Kasumi-1 (cell line): ENCODE measurements around the gene DZIP1.
A peak's percentile ranks its signal among the peaks of the same experiment; 100 is the strongest.
"Not testable (repeated sequence)": the region's sequence is repeated elsewhere in the genome, so short reads cannot be mapped to it uniquely, and the experiment has no call there.

Experiments
- DNase-seq, 2 experiments: peaks; one replicate each; lab custom pipeline; 2025; lab: John Stamatoyannopoulos, UW

Gene DZIP1

DNA sequence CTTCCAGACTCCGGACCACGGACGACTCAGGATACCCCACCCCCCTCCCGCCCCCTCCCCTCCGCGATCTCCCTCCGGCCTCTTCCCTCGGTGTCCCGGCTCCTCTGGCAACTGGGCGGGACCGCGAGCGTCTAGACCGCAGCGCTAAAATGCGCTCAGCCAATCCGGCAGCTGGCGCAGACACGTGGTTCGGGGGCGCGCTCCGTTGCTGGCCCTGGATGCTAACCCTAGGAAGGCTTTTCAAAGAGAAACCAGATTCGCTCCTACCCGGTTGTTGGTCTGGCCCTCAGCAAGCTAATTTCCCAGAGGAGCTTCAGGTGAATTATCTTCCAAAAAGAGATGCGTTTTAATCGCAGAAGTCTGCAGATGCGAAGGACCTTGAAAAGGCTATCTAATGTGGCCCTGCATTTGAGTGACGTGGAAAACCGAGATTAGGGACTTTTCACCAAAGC is at the start of gene DZIP1:
DZIP1 (minus strand) TSS at position 106 of the 452 bp plus-strand sequence. CDS start 2,677 bp downstream, outside the sequence.
- DNase-seq = no peak

GRCh38 chr13:95690986-95691385 is 46.5 kb upstream of the DZIP1 start:
- DNase-seq = not testable (repeated sequence)

DNA sequence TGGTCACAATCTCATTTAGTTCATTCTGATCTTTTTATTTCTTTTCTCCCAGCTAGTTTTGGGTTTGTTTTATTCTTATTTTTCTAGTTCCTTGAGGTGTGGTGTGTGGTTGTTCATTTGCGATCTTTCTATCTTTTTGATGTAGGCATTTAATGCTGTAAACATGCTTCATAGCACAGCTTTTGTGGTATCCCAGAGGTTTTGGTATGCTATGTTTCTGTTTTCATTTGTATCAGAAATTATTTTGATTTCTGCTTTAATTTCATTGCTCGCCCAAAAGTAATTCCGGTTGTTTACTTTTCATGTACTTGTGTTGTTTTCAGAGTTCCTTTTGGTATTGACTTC is 45.0 kb upstream of the DZIP1 start:
- no peak for DNase-seq

DNA sequence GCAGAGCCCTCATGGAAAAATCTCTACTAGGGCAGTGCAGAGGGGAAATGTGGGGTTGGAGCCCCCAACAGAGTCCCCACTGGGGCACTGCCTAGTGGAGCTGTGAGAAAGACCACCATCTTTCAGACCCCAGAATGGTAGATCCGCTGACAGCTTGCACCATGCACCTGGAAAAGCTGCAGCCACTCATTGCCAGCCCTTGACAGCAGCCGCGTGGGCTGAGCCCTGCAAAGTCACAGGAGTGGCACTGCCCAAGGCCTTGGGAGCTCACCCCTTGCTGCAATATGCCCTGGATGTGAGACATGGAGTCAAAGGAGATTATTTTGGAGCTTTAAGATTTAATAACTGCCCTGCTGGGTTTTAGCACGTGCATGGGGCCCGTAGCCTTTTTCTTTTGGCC is 40.5 kb upstream of the DZIP1 start:
- DNase-seq = not testable (repeated sequence)

DNA sequence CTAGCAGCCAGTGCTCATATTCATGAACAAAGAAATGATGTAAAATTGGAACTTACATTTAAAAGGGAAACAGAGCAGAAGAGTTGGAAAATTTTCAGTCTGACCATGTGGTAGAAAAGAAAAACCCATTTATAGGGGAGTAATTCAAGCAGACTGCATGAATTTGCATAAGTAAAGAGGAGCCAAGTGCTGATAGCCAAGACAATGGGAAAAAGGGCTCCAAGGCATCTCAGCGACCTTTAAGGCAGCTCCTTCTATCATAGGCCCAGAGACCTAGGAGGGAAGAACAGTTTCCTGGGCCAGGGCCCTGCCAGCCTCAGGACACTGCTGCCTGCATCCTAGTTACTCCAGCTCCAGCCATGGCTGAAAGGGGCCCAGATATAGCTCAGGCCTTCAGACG is 39.9 kb upstream of the DZIP1 start:
- DNase-seq = no peak

DNA sequence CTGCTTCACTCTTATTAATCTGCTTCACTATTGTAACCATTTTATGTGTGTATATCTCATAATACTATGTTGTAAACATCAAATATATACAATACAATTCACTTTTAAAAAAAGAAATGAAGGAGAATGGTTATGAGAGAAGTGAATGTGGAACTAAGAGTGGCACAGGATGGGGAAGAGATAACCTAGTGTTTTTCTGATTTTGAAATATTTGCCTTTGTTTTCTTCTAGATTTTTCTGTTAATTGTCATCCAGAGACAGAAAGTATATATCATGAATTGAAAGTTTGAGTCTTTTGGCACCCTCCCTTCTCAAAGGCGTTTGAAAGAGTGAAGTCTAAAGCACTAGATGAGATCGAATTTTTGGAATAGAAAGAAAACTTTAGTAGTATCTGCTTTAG is 35.2 kb upstream of the DZIP1 start:
- DNase-seq = peak in 1 of 2 experiments; percentile 36

GRCh38 chr13:95678967-95679366 is 34.5 kb upstream of the DZIP1 start:
- no peak for DNase-seq

- DNase-seq = peak in 1 of 2 experiments; percentile 55
Observed at GRCh38 chr13:95677564-95678266, 33.2 kb upstream of the DZIP1 start.

DNA sequence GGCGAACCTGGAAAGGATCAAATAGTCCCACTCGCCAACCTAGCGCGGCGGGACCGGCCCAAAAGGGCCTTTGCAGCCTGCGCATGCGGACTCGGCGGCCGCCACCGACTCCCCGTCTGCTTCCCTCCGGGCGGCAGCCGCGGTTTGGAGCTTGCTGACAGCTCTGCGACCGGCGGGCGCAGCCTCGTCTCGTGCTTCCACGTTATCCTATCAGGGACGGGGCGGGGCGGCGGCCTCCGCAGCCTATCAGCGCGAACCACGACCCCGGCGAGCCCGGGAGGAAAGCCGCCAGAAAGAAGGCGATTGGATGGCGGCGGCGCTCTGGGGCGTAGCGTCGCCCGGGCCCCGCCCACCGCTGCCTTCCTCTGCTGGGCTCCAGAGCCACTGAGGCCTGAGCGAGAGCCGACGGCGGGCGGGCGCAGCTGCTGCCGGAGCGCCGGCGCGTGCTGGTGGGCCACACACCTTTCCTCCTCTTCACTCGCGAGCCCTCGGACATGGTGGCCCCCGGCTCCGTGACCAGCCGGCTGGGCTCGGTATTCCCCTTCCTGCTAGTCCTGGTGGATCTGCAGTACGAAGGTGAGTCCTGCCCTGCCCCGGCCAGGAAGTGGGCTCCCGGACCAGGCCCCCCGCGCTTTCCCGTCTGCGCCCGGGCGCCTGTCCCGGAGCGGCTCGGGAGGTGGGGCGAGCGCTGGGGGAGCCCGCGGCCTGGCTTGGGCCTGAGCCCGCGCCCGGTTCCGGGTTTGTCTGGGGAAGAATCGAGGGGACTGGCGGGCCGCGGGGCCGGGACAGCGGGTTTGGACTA is 32.5 kb upstream of the DZIP1 start, which contains the start of gene DNAJC3:
DNAJC3 (plus strand) TSS at position 378 of the 802 bp plus-strand sequence; CDS start at position 495, 117 bp downstream.
- peak; percentile 95 to 96 for DNase-seq

DNA sequence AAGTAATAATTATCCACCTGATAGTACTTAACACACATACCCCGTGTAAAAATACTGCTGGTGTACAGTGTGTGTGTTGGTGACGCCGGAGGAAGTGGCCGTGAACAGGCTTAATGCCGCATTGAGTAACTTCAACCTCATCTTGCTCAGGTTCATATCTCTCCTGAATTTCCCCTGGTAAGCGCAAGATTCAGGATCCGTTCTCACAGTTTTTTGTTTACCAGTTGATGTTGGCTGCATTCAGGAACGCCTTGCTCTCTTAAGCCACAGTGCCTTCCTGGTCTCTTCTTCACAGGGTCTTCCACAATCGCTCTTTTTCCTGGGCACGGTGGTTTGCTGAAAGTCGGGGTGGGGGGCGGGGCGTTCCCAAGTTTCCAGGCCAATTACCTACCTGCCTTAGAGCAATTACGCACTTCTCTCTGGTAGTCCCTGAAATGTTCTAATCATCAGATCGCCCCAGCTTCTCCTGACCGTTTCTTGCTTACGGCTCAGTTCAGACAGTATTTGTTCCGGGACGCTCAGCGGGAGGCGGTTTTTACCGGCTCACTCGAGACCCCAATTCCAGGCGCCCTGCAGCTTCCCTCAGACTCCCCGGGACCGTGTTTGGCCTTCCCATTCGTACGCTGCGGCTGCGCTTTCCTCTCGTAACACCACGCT is 31.7 kb upstream of the DZIP1 start:
- peak; percentile 51 to 74 for DNase-seq

DNA sequence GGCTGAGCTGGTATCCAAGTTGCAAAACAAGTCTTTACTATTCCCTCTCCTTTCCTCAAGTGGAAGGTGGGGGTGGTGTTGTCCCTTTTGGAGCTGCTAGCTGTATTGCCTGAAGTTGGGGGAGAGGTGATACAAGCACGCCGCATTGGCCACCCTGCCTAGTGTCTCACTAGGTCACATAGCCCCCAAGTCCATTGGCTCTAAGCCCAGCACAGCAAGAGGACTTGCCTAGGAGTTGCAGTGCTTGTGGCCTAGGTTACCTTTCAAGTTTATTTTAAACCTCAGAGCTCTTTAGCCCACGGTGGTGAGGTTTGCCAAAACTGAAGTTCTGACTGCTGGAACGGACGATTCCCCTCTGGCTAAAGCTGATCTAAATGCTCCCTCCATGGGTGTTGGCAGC is 27.1 kb upstream of the DZIP1 start:
- DNase-seq = no peak

- DNase-seq = not testable (repeated sequence)
Observed at GRCh38 chr13:95667235-95667634, 22.7 kb upstream of the DZIP1 start.

DNA sequence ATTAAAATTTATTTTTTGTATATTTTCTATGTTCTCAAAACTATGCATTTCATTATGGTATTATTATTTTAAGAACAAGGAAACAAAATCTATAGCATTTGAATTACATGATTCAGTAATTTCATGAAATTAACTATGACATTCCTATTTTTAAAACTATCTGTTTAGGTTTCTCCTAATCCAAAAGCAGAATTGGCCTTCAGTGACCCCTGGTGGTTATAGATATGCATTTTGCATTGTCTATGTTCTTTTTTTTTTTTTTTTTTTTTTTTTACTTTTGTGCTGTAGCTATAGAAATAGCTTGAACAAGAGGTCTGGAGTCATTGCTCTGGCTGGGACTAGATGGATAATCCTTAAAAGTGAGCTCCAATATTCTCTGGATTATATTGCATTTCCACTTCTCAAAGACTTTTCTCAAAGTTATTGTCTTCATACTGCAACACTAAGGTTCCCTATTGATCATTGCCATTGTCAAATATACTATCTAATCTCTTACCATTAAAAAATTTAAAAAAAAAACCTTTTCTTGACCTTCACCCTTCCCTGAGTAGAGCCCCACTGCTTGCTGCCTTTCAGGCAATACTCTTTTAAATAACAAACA is 16.6 kb upstream of the DZIP1 start:
- DNase-seq = peak; percentile 61 to 68

- DNase-seq = no peak
Observed at GRCh38 chr13:95659500-95659899, 15.0 kb upstream of the DZIP1 start.

GRCh38 chr13:95656386-95657015 is 12.0 kb upstream of the DZIP1 start:
- no peak for DNase-seq

DNA sequence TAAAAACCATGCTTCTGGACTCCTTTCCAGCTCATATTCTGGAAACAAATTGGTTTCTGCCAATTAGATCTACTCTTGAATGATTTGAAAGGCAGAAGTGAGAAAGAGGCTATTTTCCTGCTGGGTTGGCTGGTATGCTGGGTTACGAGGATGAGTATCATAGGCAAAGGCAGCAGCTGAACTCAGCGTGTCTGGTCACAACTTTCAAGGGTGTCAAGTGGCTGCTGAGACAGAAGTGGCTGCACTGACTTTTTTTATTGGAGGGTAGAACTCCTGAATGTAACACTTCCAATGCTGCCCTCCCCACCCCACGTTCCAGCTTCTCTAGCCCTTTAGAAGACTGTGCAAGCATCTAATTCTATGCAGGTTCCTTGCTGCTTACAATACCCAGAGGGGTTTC is 8.3 kb upstream of the DZIP1 start:
- no peak for DNase-seq

- DNase-seq = no peak
Observed at GRCh38 chr13:95652244-95652764, 7.8 kb upstream of the DZIP1 start.

GRCh38 chr13:95650696-95651095 is 6.2 kb upstream of the DZIP1 start:
- no peak for DNase-seq

GRCh38 chr13:95647321-95647720 is 2.8 kb upstream of the DZIP1 start:
- no peak for DNase-seq

DNA sequence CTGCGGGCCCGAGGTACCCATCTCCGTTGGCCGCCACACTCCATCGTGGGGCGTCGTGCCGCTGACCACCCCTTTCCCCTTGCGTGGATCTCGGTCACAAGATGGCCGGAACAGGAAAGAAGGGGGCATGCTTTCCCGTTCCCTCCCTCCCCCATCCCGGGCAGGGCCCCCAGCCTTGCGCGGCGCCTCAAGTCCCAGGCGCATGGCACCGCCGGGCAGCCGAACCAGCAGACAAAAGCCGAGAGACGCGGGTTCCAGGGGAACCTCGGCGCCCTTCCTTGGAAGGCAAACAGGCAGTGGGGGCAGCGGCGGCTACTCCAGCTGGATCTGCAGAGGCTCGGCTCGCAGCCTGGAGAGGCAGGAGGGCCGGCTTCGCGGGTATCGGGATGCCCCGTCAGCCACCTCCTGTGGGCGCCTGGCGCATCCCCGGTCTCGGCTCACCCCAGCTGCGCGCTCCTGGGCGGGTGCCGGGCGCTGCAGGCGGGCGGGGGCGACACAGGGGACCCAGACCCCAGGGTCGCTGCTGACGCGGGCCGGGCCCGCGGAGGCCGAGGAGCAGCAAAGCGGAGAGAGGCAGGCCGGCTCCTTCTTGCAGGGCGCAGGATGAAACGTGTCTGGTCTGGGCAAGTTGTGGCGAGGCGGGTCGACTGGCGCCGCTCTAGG is 439 bp downstream of the DZIP1 start:
- no peak for DNase-seq

GRCh38 chr13:95643571-95643935 is 953 bp downstream of the DZIP1 start:
- DNase-seq = no peak
